Activated CD4-positive, alpha-beta T cell treated with anti-CD3 and anti-CD28 coated beads for 4 hours (primary cell): ENCODE data around the gene CDK18.
"Not testable (repeated sequence)": the region's sequence is repeated elsewhere in the genome, so short reads cannot be mapped to it uniquely, and the experiment has no call there.

ENCODE experiments used
- DNase-seq, 2 donors: peaks; one replicate each; pipeline ENCODE4 v3.0.0-alpha.2; 2020

Gene CDK18

DNA sequence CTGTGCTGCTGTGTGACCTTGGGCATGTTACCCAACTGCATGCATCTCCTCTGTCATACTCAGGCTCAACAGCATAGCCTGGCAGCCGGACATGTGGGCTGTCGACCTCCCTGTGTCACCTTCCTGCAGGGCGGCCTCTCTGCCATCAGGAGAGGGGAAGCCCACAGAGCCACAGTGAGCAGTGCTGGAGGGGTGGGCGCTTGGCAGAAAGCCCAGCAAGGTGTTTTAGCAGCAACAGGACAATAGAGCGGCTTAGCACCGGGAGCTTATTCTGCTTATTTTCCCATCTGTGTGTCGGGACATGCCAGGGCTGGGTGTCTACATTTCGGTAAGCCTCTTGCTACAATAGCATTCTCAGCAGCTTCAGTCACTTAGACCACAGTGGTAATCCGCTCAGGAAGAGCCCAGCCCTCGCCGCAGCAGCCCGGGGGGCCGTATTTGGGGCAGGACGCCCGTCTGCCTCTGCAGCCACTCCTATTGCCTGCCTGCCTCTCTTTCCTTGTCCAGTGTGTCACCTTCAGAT lies 22.8 kb upstream of the CDK18 start:
- no peak for DNase-seq

DNA sequence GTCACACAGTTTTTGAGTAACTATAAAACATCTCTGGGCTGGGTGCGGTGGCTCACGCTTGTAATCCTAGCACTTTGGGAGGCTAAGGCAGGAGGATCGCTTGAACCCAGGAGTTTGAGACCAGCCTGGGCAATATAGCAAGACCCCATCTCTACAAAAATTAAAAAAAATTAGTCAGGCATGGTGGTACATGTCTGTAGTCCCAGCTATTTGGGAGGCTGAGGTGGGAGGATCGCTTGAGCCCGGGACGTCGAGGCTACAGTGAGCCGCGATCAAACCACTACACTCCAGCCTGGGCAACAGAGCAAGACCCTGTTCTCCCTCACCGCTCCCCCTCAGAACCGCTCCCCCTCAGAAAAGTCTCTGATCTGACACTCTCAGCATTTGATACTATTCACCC lies 21.9 kb upstream of the CDK18 start:
- DNase-seq: not testable (repeated sequence)

DNA sequence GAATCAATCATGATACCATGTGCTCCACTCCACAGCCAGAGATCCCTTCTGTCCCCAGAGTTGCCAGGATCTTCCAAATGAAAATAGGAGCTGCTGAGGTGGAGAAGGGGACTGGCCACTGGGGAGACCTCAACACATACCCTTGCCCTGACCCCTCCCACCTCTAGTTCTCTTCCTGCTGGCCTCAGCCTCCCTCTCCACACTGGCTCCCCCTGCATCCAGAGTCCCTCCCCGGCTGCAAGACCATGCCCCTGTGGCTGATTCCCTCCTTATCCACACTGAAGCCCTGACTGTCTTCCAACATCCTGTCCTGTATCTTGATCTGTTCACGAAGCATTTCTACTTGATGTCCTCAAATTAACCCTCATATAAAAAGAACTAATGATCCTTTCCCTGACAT lies 21.1 kb upstream of the CDK18 start:
- DNase-seq: no peak

DNA sequence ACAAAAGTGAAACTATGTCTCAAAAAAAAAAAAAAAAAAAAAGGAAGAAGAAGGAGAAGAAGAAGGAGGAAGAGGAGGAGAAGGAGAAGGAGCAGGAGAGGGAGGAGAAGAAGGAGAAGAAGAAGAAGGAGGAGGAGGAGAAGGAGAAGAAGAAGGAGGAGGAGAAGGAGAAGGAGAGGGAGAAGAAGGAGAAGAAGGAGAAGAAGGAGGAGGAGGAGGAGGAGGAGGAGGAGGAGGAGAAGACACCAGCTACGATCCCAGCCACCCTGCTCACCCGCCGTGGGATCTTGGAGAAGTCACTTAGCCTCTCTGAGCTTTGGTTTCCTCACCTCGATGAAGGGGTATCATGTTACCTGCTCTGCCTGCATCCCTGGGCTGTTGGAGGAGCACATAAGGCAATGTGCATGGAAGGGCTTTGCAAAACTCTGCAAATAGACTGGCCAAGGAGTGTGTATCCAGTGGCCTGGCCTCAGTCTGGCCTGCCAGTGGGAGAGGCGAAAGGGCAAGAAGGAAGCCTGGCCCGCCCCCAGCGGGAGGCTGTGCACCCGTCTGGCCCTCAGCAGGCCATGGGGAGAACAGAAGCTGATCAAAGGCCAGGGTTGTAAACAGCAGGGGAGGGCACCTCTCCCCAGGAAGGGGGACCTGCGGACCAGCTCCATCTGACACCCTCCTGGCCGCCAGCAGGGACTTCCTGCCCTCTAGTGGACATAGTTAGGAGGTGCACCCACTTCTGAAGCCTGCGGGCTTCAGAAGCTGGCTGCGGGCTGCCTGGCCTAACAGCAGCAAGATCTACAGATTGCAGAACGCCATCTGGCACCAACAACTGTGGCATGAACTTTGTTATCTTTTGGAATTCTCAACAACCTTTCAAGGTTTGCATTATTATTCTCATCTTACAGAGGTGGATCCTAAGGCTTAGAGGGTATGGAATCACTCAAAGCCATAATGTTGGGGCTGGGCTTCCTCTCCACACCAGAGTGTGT lies 19.2 kb upstream of the CDK18 start:
- peak; percentile 52 to 58 for DNase-seq

DNA sequence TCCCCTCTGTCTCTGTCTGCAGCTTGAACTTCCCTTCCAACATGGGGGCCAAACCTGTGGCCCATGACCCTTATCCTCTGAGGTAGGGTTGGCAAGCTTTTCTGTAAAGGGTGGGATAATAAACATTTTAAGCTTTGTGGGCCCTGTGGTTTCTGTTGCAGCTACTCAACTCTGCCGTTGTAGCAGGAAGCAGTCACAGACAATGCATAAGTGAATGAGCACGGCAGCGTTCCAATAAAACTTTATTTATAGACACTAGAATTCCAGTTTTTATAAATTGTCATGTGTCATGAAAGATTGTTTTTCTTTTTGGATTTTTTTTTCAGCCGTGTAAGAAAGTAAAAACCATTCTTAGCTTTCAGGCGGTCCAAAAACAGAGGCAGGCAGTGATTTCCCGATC lies 18.2 kb upstream of the CDK18 start:
- no peak for DNase-seq

DNA sequence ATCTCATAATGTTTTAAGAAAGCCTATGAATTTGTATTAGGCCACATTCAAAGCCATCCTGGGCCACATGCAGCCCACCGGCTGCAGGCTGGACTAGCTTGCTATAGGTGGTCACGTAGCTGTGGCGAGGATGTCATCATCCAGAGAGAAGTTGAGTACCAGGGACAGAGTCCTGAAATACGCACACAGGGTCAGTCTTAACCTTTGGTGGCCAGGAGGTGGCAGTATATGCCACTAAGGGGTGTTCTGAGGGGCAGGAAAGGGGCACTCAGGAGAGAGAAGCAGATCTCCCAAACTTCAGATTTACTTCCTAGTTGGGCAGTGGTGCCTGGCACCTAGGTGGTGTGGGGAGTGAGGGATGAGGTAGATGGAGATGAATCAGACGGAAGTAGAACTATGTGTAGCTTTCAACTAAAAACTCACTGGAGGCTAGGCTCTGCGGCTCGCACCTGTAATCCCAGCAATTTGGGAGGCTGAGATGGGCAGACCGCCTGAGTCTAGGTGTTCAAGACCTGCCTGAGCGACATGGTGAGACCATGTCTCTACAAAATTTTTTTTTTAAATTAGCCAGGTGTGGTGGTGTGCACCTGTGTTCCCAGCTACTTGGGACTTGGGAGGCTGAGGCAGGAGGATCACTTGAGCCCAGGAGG lies 16.3 kb upstream of the CDK18 start:
- peak; percentile 28 to 36 for DNase-seq

DNA sequence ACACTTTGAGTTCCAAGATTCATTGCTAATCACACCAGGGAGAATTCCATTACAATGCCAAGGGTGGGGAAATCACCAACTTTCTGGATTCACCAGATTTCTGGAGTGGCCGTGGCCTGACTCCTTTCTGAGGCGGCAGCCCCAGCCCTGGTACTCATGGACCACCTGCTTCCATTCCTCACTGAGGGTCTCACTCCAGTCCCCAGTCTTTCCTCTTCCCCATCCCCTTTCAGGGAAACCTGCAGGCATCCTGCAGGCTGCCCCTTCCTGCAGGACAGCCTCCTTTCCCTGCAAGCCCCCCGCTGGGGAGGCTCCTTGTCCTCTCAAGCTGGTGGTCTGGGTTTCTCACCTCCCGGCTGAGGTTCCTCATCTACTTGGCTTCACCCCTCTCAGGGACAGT lies 12.7 kb upstream of the CDK18 start:
- no peak for DNase-seq

DNA sequence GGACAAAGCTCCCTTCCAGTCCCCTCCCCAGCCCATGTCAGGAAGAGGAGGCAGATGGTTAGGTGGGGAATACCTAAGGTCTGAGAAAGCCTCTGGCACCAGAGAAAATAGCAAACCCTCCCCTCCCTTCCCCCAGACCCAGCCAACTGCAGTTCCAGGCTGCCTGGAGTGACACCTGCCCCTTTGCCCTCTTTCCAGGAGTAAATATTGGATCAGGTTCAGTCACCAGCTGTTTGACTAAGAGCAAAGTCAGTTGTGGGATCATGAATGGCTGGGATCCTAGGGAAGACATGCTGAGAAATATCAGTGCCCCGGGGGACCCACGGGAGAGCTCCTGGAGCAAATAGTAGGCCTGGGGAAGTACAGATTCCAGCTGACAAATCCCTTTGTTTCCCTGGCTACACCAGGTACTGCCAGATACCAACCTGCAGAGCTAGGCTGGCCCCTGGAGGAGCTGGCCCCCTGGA lies 12.2 kb upstream of the CDK18 start:
- no peak for DNase-seq

DNA sequence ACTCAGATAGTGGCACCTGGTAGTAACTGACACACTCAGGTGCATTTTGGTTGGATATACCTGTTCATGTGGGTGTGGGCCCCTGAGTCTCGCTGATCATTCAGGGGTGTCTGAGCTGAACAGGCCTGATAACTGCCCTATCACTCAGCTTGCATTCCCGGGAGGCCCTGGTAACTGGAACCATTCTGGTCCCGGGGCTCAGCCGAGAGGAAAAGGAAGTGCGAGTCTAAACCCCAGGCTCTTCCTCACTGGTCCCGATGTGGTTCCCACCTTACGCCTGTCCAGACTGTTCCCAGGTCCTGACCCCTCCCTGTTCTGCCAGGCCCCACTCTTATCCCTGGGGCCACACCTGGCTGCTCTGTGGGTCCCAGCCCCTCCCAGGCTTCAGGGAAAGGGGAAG lies 11.7 kb upstream of the CDK18 start:
- DNase-seq: no peak

DNA sequence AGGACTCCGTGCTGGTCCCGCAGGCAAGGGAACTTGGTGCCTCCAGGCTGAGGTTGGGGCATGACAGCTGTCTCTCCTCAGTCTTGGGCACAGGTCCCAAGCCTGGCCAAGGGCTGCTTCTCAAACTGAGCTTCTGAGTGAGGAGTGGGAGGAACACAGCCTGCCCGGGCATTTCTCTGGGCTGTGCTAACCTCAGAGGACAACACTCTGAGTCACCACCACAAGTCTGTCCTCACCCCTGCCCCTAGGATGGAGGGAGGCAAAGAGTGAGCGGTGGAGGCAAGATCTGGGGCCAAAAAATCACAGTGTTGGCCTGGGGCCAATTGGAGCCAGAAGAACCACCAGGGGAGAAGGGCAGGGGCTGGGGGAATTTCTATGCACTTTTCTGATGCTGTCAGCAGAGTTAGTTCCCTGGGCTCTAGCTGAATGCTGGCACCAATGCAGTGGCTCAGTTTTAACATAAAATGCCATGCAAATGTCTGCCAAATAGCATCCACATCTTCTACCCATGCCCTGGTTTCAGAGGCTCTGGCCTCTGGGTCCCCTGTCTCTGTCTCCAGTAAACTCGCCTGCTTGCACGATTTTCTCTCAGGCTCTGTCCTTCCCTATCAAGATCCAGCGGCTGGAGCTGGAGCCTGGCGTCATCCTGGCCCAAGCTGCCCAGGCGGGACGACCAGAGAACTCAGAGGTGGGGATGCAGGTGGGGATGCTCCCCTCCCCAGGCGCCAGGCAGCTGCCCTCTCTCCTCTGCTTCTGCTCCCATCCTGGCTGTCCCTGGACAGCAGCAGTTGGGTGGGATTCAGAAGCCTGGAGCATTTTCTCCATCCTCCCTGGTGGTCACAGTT lies 11.0 kb upstream of the CDK18 start:
- no peak for DNase-seq

DNA sequence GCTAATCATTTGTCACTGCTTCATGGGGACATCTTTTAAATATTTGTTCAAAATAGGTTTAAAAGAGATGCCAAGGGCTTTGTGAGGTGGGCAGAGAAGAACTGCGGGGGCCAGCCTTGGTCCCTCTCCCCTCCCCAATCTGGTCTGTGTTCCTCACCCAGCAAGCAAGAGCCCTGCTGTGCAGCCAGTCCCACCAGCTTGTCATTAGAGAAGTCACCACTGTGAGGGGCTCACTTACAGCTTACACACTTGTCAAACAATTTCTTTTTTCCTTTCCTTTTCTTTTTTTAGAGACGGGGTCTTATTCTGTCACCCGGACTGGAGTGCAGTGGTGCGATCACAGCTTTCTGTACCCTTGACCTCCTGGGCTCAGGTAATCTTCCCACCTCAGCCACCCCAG lies 10.4 kb upstream of the CDK18 start:
- no peak for DNase-seq

DNA sequence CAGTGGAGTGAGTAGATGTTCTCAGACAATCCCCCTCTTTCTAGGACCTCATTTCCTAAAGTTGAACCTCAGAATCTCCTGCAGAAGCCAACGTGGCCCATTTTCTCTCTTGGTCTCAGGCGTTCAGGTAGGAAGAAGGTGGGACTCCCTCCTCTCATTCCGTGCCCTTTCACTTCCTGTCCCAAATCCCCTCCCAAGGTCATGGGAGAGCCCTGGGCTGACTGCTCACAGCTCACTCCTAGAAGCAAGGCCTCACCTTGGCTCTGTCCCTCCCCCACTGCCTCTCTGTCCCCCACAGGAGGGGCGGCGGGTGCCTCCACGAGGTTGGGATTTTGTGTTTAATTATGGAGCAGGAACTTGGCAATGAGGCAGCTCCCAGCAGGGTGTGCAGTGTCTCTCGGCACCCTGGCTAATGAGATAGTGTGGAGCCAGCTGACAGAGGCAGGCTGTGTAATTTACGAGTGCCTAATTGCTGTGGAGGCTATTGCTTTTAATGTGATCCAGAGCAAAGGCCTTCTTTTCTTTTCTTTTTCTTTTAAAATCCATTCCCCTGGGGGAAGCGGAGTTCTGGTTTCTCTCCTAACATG lies 9.1 kb upstream of the CDK18 start:
- no peak for DNase-seq

DNA sequence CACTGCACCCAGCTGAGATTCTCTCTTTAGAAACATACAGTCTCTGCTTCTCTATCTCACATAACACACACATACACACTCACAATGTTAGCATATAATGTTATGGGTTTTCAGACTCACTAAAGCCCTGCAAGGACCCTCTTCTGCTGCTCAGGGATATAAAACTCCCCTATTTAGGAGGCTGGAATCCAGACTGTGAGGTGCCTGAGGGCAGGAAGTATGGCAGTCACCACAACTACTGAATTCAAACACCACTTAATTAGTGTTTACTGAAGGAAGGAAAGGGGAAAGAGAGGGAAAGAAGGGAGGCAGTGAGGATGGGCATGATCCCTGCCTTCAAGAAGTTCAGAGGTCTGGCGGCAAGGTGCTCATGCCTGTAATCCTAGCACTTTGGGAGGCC lies 7.8 kb upstream of the CDK18 start:
- DNase-seq: no peak

DNA sequence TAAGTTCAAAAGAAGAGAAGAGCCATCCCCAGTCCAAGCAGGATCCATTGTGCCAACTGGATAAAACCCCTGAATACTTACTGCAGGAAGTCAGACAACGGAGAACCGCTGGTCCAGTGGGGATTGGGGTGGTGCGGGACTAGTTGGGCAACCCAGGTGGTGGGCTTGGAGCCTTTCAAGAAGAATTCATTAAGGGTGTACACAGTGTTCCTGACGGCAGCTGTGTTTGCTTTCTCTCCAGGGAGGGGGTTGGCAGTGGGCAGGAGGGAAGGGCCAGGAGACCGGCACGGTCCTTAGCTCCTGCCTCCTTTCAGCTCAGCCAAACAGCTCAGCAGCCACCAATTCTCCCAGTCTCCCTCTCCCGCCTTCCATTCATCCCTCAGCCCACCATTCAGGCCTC lies 7.1 kb upstream of the CDK18 start:
- DNase-seq: no peak

DNA sequence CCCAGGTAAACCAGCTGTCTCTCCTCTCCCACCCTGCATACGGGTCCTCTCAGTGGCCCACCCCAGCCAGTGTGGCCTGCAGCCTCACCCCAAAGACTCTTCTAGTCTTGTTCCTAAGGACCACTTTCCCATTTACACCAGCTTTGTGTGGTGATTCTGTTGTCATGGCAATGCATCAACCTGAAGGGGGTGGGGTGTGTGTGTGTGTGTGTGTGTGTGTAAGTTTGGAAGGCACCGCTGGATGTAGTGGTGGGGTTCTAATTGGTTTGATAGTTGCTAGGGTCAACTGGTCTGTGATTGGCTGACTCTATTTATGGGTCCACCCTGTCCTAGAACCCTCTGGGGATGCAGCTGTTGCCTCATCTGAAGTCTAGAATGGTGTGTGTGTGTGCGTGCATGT lies 4.7 kb upstream of the CDK18 start:
- DNase-seq: no peak

DNA sequence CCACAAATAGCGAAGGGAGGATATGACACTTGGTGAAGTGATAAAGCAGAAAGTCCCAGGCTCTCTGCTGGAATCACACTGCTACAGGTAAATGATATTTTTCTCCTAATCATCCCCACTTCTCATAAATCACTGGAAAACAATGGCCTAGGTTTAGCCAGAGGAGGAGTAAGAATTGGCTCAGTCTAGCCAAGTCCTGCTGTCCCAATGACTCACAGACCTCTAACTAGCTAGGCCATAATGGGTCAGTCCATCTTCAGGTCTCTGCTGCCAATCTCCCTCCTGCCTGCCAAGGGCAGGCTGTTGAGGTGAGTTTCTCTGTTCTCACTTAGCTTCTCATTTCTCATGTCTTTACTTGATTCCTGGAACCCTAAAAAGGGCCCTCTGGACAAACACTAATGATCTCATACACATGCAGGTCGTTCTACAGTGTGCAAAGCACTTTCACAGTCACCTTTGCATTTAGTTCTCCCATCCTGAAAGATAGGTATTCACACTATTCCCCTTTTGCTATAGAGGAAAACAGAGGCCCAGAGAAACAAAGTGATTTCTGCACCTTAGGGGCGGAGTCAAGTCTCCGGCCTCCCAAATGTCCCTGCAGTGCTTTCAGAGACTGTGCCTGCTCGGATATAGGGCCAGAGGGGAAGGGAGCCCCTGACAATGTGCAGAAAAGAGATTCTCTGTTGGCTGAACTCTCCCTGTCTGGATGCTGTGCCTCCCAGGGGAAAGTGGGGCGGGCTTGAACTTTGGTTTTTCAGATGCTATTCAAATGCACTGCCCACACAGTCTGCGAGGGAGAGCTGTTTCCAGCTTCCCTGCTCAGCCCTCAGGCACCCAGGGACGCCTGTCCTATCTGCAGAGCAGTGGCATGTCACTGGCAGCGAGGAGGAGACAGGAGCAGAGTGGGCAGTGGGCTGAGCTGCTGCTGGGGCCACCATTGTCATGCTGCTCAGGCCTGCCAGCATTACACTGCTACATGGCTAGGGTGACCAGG lies 3.9 kb upstream of the CDK18 start:
- no peak for DNase-seq

DNA sequence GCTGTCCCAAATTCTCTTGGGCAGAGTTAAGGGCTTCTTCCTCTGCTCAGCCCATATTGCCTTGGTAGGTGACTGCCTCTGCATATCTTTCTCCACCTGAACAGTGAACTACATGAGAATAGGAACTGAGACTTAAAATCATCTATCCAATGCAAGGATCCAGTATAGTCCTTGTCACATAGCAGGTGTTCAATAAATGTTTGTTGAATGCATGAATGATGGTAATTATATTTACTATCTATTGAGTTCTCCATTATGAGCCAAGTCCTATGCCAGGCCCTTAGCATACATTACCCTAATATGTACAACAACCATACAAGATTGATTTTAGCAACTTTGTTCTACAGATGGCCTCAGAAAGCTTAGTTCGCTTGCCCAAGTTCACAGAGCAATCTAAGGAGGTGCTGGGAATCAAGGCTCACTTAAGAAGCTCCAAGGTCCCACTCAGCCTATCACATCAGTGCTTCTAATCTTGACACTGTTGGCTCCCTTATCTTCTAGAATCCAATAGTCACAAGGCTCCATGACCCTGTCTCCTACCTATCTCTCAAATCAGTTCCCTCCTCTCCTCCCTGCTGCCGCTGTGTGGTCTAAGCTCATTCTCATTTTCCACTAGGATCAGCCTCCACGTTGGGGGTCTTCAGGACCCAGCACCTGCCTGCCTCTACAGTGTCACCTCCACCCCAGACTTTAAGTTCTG lies 2.2 kb upstream of the CDK18 start:
- no peak for DNase-seq

DNA sequence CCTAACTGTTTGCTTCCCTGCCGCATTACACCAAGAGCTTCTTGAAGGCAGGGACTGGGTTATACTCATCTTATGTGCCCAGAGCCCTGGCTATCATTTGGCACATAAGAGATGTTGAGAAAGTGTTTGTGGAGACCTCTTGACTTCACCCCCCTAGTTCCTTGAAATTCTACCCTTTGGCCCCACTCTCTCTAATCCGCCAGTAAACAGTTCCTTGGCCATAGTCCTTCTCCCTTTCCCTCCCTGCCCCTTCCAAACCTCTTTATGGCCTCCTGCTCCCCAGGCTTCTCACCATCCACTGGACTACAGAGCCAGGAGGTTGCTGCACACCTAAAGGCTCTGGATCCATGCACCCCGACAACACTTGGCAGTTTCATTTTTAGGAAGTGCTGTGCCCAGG lies 1.5 kb upstream of the CDK18 start:
- DNase-seq: no peak

DNA sequence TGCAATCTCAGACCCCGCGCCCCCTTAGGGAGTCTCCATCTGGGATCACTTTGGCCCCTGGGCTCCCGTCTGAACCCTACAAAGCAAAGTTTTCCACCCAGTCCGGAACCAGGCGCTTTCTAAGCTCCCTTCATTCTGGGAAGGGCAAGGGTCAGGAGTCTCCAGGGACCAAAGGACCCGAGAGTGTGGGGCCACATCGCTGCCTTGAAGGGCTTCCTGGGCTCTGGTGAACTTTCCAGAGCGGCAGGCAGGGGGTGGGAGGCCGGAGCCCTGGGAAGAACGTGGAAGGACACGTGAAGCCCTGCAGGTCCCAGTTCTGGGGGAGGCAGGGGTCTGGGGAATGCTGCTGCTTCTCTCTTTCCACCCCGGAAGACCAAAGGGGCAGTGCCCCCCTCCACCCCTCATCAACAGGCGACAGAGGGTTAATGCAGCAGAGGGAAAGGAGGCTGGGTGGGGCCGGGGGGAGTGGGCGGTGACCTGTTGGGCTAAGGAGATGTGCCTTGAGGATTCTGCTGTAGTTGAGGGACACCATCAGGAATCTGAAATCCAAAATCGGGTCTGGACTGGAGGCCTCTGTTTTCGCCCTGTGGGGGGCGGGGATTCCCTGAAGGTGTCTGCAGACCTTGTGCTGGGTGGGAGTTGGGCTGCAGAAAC lies 734 bp downstream of the CDK18 start:
- DNase-seq: no peak

DNA sequence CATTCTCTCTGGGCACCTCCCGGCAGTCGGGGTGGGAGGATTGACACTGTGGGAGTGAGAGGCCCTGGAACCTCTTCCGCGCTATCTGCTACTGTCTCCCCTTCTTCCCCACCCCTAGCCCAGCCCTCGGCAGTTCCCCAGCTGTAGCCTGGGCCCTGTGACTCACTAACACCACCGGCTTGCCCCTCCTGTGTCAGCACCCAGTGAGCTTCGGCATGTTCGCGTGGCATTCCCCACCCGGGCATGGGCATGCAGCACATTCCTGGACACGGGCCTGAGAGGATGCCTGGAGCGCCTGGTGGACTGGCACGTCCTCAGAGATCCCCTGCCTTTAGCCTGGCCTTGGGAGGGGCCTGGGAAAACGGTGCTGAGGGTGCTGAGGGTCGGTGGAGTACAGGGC lies 1.3 kb downstream of the CDK18 start:
- no peak for DNase-seq
